Measurements from ENCODE around the gene P2RY14. TPM values are rescaled to one million over a fixed set of nuclear protein-coding genes. Genes with fewer than 3 reads are reported as not detected.

P2RY14 gene
- total RNA-seq, 1 donor from 2014 or later = 0.11 TPM

- Histone ChIP-seq H4K20me1 (ENCODE audit: insufficient read depth, low read length) (no peaks in the 10 kb centered on the region), H3K27ac (ENCODE audit: low read depth, low read length) (no peak overlapping the region), H3K4me2 (ENCODE audit: low read length) (no peak overlapping the region), H3K4me3 (ENCODE audit: insufficient read depth, low read depth, low read length) (no peak overlapping the region), H2AFZ (ENCODE audit: low read depth, low read length) (no peak overlapping the region), H3K36me3 (ENCODE audit: insufficient read depth, low read length) (no peaks in the 10 kb centered on the region), H3K9ac (ENCODE audit: low read length) (no peak overlapping the region), H3K79me2 (ENCODE audit: insufficient read depth, low read length) (no peaks in the 10 kb centered on the region), H3K9me3 (ENCODE audit: insufficient read depth, low read depth, low read length) (no peaks in the 10 kb centered on the region), H3K4me1 (ENCODE audit: insufficient read depth, low read length) (no peaks in the 10 kb centered on the region), H3K27me3 (ENCODE audit: insufficient read depth, low read length) (no peaks in the 10 kb centered on the region)
- Mint-ChIP-seq H3K9me3 (ENCODE audit: unreplicated experiment) (no peaks in the 10 kb centered on the region), H3K36me3 (ENCODE audit: low read depth, unreplicated experiment) (peaks cover 1% of the 10 kb centered on the region), H3K4me1 (ENCODE audit: low read depth, unreplicated experiment) (peaks cover 8% of the 10 kb centered on the region), H3K27ac (ENCODE audit: unreplicated experiment) (no peak overlapping the region), H3K4me3 (ENCODE audit: unreplicated experiment) (no peak overlapping the region), H3K27me3 (ENCODE audit: low read depth, unreplicated experiment) (no peaks in the 10 kb centered on the region)
- FAIRE-seq (no peak), DNase-seq (ENCODE audit: low read depth) (no peak)
- no peak for TF ChIP-seq EZH2 (IDR thresholded peaks at IDR 0.05; ENCODE audit: insufficient read depth, low read length)
- TF ChIP-seq, protein P1, sequence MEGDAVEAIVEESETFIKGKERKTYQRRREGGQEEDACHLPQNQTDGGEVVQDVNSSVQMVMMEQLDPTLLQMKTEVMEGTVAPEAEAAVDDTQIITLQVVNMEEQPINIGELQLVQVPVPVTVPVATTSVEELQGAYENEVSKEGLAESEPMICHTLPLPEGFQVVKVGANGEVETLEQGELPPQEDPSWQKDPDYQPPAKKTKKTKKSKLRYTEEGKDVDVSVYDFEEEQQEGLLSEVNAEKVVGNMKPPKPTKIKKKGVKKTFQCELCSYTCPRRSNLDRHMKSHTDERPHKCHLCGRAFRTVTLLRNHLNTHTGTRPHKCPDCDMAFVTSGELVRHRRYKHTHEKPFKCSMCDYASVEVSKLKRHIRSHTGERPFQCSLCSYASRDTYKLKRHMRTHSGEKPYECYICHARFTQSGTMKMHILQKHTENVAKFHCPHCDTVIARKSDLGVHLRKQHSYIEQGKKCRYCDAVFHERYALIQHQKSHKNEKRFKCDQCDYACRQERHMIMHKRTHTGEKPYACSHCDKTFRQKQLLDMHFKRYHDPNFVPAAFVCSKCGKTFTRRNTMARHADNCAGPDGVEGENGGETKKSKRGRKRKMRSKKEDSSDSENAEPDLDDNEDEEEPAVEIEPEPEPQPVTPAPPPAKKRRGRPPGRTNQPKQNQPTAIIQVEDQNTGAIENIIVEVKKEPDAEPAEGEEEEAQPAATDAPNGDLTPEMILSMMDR (IDR thresholded peaks at IDR 0.05; ENCODE audit: insufficient read depth, low read depth, low read length) = no peak
Observed at GRCh38 chr3:151262871-151263525, 15.3 kb downstream of the P2RY14 start.

GRCh38 chr3:151259664-151260063 lies 18.7 kb downstream of the P2RY14 start:
- Mint-ChIP-seq H3K4me1 (ENCODE audit: low read depth, unreplicated experiment) (peaks cover 3% of the 10 kb centered on the region), H3K9me3 (ENCODE audit: unreplicated experiment) (no peaks in the 10 kb centered on the region), H3K27ac (ENCODE audit: unreplicated experiment) (no peak overlapping the region), H3K4me3 (ENCODE audit: unreplicated experiment) (no peak overlapping the region), H3K27me3 (ENCODE audit: low read depth, unreplicated experiment) (no peaks in the 10 kb centered on the region), H3K36me3 (ENCODE audit: low read depth, unreplicated experiment) (peaks cover 1% of the 10 kb centered on the region)
- Histone ChIP-seq H2AFZ (ENCODE audit: low read depth, low read length) (no peak overlapping the region), H3K27ac (ENCODE audit: low read depth, low read length) (no peak overlapping the region), H3K79me2 (ENCODE audit: insufficient read depth, low read length) (no peaks in the 10 kb centered on the region), H3K4me1 (ENCODE audit: insufficient read depth, low read length) (no peaks in the 10 kb centered on the region), H3K9ac (ENCODE audit: low read length) (no peak overlapping the region), H4K20me1 (ENCODE audit: insufficient read depth, low read length) (no peaks in the 10 kb centered on the region), H3K4me3 (ENCODE audit: insufficient read depth, low read depth, low read length) (no peak overlapping the region), H3K27me3 (ENCODE audit: insufficient read depth, low read length) (no peaks in the 10 kb centered on the region), H3K36me3 (ENCODE audit: insufficient read depth, low read length) (no peaks in the 10 kb centered on the region), H3K4me2 (ENCODE audit: low read length) (no peak overlapping the region), H3K9me3 (ENCODE audit: insufficient read depth, low read depth, low read length) (no peaks in the 10 kb centered on the region)
- DNase-seq (ENCODE audit: low read depth) (no peak), FAIRE-seq (no peak)
- TF ChIP-seq EZH2 (IDR thresholded peaks at IDR 0.05; ENCODE audit: insufficient read depth, low read length) = no peak
- TF ChIP-seq, protein P1 (IDR thresholded peaks at IDR 0.05; ENCODE audit: insufficient read depth, low read depth, low read length) = no peak

DNA sequence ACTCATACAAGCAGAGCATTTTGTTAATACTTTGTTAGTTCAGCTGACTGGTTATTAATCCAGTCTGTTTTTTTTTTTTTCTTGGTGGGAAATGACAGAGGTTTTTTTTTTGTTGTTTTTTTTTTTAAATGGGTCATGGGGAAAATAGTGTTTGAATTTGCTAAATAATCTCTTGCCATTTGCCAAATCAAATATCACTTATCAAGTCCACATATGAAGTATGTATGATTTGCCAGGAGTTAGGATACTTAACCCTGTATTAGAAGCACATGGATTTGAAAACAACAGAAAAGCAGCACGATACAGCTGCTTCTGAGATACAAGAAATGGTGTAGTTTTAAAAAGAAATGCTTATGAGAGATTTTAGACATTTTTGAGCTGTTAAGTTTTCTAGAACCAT lies 21.6 kb downstream of the P2RY14 start:
- Histone ChIP-seq H3K4me2 (ENCODE audit: low read length) (no peak overlapping the region), H3K79me2 (ENCODE audit: insufficient read depth, low read length) (no peaks in the 10 kb centered on the region), H3K4me3 (ENCODE audit: insufficient read depth, low read depth, low read length) (no peak overlapping the region), H3K4me1 (ENCODE audit: insufficient read depth, low read length) (no peaks in the 10 kb centered on the region), H2AFZ (ENCODE audit: low read depth, low read length) (no peak overlapping the region), H3K27ac (ENCODE audit: low read depth, low read length) (no peak overlapping the region), H3K9ac (ENCODE audit: low read length) (no peak overlapping the region), H4K20me1 (ENCODE audit: insufficient read depth, low read length) (no peaks in the 10 kb centered on the region), H3K36me3 (ENCODE audit: insufficient read depth, low read length) (no peaks in the 10 kb centered on the region), H3K27me3 (ENCODE audit: insufficient read depth, low read length) (no peaks in the 10 kb centered on the region), H3K9me3 (ENCODE audit: insufficient read depth, low read depth, low read length) (no peaks in the 10 kb centered on the region)
- H3K27me3 Mint-ChIP-seq (ENCODE audit: low read depth, unreplicated experiment) = no peaks in the 10 kb centered on the region
- no peak overlapping the region for H3K27ac Mint-ChIP-seq (ENCODE audit: unreplicated experiment)
- peaks cover 3% of the 10 kb centered on the region for H3K4me1 Mint-ChIP-seq (ENCODE audit: low read depth, unreplicated experiment)
- no peak for FAIRE-seq
- TF ChIP-seq, protein P1 (IDR thresholded peaks at IDR 0.05; ENCODE audit: insufficient read depth, low read depth, low read length) = no peak
- TF ChIP-seq EZH2 (IDR thresholded peaks at IDR 0.05; ENCODE audit: insufficient read depth, low read length) = no peak
- peaks cover 1% of the 10 kb centered on the region for H3K36me3 Mint-ChIP-seq (ENCODE audit: low read depth, unreplicated experiment)
- no peak for DNase-seq (ENCODE audit: low read depth)
- H3K9me3 Mint-ChIP-seq (ENCODE audit: unreplicated experiment) = no peaks in the 10 kb centered on the region
- no peak overlapping the region for H3K4me3 Mint-ChIP-seq (ENCODE audit: unreplicated experiment)

All from astrocyte (in vitro differentiated cells and primary cell).